HG02678 (cell line): ENCODE results near the gene PXMP4.
A peak's percentile ranks its signal among the peaks of the same experiment; 100 is the strongest.
"Not testable (repeated sequence)": the region's sequence is repeated elsewhere in the genome, so short reads cannot be mapped to it uniquely, and the experiment has no call there.

Experiments used
- ATAC-seq: cut with Tn5 transposase; IDR thresholded peaks from one replicate; pipeline ENCODE4 v1.9.1; 2021; ENCODE audit warnings: mild to moderate bottlenecking, moderate library complexity; ENCODE audit not compliant: unreplicated experiment

Gene PXMP4

DNA sequence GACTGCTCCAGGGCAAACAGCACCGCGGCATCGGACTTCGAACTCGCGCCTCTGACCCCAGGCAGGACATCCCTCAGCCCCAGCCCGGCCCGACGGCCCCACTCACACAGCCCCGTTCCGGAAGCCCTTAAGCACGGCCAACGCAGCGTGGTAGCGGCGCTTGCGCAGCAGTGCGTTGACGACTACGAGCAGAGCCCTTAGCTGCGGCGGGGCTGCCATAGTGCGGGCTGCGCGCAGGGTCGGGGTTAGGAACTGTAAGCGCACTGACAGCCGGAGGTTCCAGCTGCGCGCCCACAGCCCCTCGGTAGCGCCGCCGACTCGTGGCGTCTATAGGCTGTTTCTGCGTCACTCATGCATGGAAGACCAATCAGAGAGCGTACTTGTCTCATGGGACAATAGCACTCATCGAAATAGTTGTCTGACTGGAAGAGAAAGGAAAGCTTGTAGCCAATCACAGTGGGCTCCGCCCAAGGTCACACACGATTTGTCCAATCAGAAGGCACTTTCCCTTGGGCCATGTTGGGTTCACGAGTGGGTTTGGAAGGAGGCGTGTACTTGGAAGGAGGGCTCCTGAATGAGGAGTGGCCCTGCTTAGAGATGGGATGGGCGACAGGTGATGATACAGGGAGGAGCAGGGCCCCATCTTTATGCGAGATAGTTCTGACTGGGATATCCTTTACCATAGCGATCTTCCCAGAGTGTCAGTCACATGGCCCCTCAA, at the start of gene PXMP4:
Gene PXMP4 (minus strand): TSS at position 322 of the 721 bp plus-strand sequence. CDS start 103 bp downstream, at position 219.
- ATAC-seq = peak; percentile 97

- ATAC-seq = no peak
These were observed 48.9 kb upstream of the PXMP4 start for GRCh38 chr20:33769043-33769442.

DNA sequence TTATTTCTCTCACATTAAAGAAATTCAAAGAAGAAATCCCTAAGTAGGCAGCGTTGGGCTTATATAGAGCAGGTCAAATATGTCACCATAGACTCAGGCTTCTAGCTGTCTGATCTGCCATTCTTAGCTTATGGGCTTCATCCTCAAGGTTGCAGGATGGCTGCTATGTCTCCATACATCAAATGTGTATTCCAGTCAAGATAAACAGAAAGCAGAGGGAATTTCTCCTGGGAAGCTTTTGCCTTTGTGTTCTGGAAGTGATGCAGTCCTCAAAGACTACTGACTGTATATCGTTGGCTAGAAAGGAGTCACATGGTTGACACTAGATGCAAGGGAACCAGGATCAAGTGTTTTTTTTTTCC, 47.6 kb upstream of the PXMP4 start:
- no peak for ATAC-seq

DNA sequence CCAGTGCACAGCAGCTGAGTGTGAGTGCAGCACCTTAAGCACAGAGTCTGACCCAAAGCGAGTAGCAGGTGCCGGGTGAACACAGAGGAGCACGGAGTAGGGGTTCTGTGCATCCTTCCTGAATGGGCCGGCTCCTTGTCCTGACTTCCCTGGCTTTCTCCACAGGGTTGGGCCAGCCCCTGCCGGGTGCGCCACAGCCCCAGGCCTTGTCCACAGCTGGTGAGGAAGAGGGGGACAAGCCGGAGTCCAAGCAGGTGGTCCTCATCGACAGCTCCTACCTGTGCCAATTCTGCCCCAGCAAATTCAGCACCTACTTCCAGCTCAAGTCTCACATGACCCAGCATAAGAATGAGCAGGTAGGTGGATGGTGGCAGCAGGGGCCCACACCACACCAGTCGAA, 46.6 kb upstream of the PXMP4 start:
- ATAC-seq = no peak

- ATAC-seq = no peak
These were observed 45.5 kb upstream of the PXMP4 start for GRCh38 chr20:33765592-33765991.

DNA sequence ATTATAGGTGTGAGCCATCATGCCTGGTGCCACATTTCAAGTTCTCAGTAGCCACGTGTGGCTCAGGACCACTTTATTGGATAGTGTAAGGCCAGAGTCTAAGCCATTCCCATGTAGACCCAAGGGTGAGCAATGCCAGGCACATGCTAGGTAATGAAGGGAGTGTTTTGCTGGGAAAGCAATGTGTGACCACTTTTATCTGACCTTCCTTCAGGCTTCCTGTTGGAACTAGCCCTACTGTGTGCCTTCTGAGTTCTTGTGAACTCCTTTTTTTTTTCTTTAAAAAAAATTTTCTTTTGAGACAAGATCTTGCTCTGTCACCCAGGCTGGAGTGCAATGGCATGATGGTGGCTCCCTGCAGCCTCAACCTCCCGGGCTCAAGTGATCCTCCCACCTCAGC, 45.0 kb upstream of the PXMP4 start:
- no peak for ATAC-seq

GRCh38 chr20:33761698-33762250, 41.7 kb upstream of the PXMP4 start:
- ATAC-seq = no peak

GRCh38 chr20:33757458-33757857, 37.3 kb upstream of the PXMP4 start:
- no peak for ATAC-seq

GRCh38 chr20:33757046-33757445, 36.9 kb upstream of the PXMP4 start:
- no peak for ATAC-seq

DNA sequence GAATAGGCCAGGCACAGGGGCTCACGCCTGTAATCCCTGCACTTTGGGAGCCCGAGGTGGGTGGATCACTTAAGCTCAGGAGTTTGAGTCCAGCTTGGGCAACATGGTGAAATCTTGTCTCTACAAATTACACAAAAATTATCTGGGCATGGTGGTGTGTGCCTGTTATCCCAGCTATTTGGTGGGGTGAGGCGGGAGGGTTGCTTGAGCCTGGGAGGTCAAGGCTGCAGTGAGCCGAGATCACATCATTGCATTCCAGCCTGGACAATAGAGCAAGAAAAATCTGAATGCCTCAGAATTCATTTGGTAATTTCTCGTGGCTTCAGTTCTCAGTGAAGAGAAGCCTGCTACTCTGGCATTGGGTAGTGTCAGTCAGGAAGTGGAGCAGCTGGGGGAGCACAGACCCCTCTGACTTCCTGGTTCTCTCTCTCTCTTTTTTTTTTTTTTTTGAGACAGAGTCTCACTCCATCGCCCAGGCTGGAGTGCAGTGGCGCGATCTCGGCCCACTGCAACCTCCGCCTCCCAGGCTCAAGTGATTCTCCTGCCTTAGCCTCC, 35.9 kb upstream of the PXMP4 start:
- ATAC-seq = not testable (repeated sequence)

GRCh38 chr20:33753763-33754162, 33.7 kb upstream of the PXMP4 start:
- ATAC-seq = no peak

- no peak for ATAC-seq
These were observed 33.0 kb upstream of the PXMP4 start for GRCh38 chr20:33753143-33753542.

- ATAC-seq = no peak
These were observed 31.7 kb upstream of the PXMP4 start for GRCh38 chr20:33751775-33752174.

GRCh38 chr20:33746325-33746998, 26.4 kb upstream of the PXMP4 start:
- no peak for ATAC-seq

DNA sequence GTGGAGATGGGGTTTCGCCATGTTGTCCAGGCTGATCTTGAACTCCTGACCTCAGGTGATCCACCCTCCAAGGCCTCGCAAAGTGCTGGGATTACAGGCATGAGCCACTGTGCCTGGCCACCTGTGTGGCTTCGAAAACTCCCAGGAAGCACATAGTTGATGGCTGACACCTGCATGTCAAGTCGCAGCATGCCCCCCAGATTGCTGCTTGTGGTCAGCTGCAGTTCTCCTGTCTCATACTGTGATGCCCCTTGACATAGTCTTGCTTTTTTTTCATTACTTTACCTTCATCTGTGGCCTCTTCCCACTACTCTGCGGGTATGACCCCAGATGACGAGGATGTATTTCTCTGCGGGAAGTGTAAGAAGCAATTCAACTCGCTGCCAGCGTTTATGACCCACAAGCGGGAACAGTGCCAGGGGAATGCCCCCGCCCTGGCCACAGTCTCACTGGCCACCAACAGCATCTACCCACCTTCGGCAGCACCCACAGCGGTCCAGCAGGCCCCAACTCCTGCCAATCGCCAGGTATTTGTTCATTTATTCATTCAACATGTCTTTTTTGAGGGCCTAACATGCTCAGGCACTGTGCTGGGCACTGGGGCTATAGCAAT, 24.8 kb upstream of the PXMP4 start:
- no peak for ATAC-seq

- no peak for ATAC-seq
These were observed 24.1 kb upstream of the PXMP4 start for GRCh38 chr20:33744181-33744580.

GRCh38 chr20:33740189-33740588, 20.1 kb upstream of the PXMP4 start:
- no peak for ATAC-seq

- no peak for ATAC-seq
These were observed 19.4 kb upstream of the PXMP4 start for GRCh38 chr20:33739493-33739892.

DNA sequence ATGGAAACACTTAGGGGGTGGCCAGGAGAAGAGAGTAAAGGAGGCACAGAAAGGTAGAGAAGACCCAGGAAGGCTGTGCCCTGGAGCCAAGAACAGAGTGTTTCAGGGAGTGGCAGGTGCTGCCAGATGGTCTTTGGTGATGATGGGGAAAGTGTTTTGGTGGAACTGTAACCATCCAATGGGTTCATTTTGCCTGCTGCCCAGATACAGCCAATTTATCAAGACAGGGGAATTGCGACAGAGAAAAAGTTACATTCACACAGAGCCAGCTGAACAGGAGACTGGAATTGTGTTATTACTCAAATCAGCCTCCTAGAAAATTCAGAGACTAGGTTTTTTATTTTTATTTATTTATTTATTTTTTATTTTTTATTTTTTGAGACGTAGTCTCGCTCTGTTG, 16.9 kb upstream of the PXMP4 start:
- no peak for ATAC-seq

- no peak for ATAC-seq
These were observed 13.8 kb upstream of the PXMP4 start for GRCh38 chr20:33733654-33734576.
